GM18858 (cell line): ENCODE results near the gene AGBL4.

ENCODE experiments used
- ATAC-seq: cut with Tn5 transposase; IDR thresholded peaks from one replicate; pipeline ENCODE4 v1.9.1; 2021; ENCODE audit not compliant: unreplicated experiment

The AGBL4 gene

DNA sequence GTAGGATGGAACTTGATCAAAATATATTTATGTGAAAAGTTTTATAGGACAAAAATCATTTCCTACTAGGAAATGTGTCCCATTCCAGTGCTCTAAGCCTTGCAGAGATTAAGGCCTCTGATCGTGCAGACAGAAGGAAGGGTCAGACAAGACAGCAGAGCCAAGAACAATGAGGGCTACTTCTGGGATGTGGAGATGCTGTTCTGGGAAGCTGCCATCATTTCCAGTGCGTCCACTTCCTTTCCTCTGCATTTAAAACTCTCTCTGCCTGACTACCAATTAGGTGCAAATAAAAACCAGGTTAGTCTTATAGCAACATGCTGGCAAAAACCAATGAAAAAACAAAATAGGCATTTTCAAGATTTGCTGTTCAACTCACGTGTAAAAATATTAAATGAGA lies 1283.1 kb downstream of the AGBL4 start:
- ATAC-seq = no peak

DNA sequence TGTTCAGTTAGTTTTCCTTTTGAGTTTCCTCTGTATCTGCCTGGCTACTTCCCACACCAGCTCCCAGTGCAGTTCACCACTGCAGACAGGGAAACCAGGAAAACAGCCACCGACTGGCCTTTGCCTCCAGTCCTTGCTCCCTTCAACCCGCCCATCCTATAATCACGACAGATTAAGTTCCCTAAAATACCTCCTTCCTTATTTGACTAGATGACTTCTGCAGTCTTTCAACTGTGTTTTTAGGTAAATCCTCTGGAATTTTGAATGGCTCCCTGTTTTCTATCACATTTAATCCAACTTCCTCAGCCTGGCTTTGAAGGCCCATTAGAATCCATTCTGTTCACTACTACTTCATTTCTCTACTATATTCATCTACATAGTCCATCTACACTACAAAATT lies 1284.7 kb downstream of the AGBL4 start:
- no peak for ATAC-seq

DNA sequence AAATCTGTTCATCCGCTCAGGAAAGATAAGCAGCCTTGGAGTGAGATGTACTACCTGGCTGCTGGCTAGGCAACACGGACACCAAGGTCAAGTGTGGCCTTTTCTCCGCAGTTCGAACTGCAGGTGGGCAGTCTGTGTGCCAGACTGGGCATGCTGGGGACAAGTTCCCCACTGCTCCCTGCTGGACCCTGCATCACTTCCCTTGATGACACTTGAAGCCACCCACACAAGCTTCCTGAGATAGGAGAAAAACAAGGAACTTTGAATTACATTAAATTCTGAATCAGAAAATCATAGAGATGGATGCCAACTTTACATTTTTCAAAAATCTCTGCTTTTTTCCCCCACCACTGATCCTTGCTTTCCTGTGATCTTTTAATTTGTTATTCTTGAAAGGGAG lies 1285.4 kb downstream of the AGBL4 start:
- no peak for ATAC-seq

DNA sequence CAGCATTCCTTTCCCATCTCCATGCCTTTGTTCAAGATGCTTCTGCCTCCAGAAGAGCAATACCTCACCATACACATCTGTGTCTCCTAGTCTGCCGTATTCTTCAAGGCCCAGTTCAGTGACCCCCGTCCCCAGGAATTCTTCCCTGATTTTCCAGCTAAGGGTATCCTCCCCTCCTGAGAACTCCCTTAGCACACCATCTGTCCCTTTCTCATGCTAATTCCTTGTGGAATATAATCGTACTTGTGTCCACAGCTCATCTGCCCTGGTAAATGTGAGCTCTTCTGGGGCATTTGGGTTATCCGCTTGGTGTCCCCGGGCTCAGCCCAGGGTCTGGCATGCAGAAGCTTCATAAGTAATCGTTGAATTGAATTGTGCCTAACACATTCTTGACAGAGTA lies 1288.0 kb downstream of the AGBL4 start:
- no peak for ATAC-seq

DNA sequence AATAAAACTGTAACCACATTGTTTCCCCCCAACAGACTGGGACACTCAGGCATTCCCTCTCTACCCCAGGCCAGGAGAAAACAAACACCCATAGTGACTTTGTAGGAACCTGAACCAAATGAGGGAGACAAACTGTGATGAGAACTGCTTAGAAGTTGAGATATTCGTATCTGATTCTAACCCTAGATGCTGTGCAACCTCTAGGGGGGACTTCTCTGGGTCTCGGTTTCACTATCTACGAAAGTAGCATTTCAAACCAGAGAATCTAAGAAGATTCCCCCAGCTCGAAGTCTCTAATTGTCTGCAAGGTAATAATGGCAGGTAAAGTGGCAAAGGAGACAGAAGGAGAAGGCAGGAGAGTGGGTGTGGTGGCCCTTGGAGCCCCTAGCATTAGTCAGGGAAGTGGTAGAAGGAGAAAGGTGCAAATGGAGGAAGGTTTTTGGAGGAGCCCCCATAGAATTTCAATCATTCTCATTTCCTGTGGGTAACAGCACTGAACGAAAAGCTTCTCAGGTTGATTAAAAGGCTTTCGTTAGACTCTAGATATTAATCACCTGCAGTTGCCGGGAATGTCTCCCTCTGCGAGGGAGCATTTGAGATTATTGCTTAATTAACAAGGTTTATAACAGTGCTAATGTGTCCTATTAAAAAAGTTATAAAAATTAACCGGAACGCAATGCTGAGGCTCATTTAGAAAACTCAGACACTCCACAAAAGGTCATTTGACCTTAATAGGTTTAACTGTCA lies 1293.4 kb downstream of the AGBL4 start:
- ATAC-seq = peak; percentile 58

DNA sequence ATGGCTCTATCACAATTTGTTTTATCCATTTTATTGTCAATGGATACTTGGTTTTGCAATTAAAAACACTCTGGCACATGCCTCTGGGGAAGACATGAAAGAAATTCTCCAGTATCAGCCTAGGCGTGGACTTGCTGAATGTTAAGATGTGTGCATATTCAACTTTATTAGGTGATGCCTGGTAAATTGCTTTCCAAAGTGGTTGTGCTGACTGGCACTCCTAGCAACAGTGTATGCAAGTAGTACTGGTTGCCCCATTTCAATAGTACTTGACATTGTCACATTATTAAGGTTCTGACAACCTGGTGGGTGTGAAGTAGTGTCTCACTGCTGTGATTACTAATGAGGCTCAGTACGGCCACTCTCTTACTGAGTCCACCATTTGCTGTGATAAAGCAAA lies 1295.2 kb downstream of the AGBL4 start:
- ATAC-seq = no peak

DNA sequence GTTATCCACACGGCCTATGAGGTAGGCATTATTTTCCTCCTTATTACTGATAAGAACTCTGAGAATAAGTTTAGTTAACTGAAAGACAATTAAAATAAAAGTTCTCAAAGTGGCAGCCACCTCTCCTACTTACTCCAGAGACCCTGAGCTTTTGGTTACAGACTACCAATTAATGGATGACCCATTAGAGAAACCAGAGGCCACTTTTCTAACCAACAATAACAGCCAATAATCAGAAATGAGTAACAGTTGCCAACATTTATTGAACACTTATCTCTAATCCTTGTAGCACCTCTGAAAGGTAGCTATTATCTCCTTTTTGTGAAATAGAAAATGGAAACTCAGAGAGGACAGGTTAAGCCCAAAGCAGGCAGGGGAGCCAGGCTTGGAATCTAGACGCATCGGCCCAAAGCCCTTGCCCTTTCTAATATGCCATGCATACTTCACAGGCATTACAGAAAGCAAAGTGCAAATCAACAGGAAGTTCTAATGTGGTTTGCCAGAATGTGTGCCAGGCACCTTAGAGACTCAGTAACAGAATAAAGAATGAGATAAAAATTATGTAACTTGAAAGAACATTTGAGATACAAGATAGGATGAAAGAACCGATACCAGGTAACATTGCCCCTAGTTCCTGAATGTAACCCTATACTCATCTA lies 1297.1 kb downstream of the AGBL4 start:
- ATAC-seq = no peak

DNA sequence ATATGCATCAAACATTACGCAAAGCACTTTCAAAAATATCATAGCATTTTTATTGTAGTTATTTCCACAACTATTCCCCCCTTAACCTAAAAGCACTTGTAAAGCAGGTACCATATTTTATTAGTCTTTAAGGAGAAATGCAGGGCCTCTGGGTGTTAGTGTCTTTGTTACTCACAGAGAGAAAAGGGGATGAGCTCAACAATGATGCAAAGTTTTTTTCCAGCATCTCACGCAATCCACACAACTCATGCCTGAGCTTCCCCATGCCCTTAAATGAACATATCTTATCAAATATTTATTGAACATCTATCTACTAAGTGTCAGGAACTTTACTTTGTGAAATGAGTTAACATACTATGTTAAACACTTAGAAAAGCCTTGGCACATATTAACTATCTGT lies 1297.6 kb downstream of the AGBL4 start:
- no peak for ATAC-seq

DNA sequence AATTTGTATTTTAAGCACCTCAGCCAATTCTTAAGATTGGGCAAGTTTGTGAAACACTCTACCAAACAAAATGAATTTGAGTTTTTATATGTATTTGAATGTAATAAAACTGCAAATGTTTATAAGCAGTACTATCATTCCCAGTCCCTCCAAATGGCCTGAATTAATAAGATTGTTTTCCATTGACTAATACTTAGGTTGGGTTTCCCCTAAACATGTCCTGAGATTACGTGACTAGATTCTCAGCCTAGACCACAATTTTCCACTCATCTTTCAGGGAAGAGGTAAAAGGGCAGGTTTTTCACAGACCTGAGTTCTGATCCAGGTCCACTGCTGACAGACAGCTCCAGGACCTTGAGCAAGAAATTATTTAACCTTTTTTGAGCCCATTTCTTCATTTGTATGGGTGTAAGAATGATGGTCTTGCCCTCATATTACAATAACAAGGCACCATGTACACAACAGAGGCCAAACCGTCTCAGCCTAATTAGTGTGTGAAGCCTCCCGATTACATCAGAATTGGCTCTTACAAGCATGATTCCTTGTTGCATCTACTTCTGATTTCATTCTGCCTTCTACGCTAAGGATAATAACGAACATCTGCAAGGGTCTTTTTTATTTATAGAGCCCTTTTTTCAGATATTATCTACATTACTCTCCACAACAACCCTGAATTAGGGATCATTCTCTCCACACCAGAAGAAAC lies 1298.3 kb downstream of the AGBL4 start:
- no peak for ATAC-seq

DNA sequence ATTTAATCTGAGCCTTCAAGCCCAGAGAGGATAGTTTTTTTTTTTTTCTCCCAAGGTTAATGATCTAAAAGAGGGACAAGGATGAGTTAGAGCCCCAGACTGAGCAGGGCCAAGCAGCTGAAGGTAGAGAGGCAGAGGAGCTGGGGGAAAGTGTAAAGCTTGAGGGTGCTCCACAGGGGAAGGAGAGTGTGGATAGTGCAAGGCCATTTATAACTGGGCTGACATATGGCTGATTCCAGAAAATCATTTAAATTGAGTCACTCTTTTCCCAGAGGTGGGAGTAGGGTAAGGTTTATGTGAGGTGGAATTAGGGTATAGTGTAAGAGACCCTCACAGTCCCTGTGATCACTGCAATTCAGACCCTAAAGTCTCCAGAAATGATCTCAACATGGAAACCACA lies 1302.8 kb downstream of the AGBL4 start:
- ATAC-seq = no peak

DNA sequence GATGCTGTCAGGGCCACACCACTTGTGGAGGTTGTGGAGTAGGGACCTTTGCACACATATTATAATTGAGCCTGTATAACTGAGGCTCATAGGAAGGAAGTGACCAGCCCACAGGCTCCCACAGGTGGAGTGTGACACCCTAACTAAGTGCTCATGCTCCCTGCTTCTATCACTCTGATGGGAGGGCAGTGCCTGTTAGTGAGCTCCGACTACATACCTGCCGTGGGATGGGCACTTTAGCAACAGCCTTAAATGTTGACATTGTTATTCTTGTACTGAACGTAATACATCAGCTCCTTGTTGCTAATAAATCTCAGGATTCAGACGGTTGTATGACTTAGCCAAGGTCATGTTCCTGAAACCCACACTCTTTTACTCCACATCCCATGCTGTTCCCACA lies 1305.0 kb downstream of the AGBL4 start:
- ATAC-seq = no peak

DNA sequence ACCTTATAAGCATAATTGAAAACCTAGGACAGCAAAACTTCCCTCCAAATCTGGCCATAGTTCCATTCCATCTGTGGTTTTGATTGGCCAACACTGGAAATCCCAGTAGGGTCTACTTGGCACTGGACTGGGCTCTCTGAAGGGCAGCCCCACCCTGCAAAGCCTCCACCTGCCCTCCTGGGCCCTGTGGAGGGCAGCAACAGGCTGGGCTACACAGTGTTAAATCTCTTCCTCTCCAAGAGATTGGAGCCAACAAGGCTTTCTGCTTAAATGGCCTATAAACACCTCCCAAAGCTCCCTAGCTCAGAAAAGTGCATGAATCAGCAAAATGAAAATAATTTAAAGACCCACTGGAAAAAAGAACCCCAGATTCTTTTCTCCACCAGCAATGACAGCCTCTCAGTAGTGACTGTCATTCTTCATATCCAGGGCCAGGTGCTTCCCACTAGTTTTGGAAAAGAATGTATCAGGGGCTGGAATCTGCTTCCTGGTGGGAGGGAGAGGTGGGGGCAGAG lies 1305.6 kb downstream of the AGBL4 start:
- no peak for ATAC-seq

DNA sequence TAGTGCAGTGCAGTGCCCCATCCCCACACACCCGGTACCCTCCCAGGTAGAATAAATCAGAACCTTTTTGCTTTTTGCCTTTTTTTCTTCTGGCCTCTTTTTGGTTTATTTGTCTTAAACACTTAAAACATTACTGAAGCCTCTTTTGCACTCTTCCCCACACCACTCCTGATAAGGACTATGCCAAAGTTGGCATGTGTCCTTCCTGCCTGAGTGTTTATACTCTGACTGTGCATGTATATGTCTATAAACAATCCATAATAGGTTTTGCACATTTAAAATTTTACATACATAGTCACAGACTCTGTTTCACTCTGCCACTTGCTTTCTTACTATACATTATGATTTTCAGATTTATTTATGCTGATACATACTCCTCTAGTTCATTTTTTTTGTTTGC lies 1306.7 kb downstream of the AGBL4 start:
- no peak for ATAC-seq

DNA sequence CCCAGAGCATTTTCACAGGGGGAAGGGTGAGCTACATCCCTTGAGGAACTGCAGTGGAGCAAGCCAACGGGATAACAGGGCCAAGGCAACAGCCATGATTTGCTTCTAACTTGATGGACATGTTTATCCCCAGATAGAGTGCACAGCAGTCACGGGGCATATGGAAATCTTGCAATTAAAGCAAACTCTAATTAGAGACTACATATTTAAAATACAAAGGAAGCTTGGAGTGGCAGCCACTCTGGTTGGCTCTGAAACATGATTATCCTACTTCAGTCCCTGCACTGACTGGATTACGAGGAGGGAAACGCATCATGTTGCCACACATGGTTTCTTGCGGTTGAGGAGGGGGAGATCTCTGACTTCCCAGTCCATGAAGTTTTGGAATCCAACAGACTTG lies 1307.8 kb downstream of the AGBL4 start:
- ATAC-seq = no peak

DNA sequence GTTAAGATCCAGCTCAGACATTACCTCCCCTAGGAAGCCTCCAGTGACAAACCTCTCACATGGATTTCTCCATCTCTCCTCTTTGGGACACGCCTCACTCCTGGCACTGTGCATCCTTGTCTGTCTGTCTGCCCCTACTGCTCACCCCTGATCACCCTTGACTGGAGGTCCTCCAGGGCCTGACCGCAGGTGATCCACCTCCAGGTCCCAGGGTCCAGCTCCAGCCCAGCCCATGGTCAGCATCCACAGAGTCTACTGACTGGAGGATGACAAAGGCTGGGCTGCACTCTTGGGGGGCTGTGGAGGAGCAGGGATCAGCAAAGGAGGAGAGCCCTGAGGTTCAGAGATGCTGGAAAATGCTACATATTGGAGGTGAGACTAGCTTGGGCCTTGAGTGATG lies 1312.8 kb downstream of the AGBL4 start:
- no peak for ATAC-seq

DNA sequence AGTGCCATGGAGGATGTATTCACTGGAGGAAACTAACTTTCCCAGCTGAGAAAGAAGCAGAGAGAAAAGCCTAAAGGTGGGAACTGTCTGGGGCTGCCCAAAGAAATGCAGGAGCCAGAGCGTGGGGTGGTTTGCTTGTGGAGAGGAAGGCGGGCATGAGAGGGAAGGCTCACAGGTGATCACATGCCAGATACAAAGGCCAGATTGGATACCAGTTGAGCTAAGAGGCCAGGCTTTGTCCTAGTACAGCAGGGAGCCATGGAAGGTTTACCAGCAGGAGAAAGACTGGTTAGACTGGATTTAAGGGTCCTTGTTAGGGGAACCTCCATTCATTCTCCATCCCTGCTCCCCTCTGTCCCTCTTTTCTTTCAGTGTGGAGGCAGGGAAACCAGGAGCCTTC lies 1313.4 kb downstream of the AGBL4 start:
- ATAC-seq = no peak

DNA sequence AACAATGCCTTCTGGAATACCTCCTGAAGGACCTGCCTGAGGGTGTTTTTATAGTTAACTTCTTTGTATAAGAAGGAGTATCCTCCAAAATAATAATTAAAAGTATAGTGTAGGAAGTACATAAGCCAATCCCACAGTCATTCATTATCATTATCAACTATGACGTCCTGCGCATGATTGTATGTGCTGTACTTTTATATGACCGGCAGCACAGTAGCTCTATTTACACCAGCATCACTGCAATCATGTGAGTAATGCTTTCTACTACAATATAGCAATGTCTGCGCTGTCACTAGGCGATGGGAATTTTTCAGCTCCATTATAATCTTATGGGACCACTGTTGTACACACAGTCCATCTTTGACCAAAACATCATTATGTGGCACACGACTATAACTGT lies 1319.0 kb downstream of the AGBL4 start:
- no peak for ATAC-seq

DNA sequence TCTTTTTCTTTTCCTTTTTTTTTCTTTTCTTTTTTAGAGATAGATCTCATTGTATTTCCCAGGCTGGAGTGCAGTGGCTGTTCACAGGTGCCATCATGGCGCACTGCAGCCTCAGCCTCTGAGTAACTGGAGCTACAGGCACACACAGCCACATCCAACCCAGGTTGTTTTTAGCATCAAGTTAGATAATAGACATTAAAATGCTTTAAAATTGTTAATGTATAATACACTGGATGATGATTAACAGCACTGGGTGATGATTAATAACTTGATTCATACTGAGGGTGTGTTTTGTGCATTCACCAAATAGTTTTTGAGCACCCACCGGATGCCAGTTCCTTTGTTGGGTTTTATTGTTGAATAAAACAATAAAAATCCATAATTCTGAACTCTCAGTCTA lies 1322.3 kb downstream of the AGBL4 start:
- no peak for ATAC-seq

DNA sequence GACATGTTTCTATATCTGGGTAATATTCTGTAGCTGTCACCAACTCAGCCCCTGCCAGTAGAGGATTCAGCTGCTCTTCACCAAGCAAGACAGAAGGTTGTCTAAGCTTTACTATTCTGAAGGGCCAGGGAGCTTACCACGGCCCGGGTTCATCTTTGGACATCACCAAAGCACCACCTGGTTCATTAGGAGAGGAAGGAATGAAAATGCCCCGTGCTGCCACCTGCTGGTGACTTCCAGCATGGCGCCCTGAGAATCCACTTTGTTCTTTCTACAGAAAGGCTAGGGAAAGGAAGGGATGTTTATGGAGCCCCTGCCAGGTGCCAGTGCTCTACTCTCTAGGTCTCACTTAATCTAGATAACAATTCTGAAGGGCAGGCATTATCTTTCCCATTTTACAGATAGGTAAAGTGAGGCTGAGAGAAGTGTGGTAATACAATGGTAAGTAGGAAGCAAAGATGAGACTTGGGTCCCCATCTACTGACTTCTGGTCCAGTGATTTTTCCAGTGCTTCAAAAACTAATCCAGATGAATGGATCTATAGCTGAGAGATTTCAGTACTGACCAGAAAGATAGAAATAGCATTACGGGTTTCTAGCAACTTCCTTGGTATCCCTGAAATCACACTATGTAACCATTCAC lies 1326.6 kb downstream of the AGBL4 start:
- no peak for ATAC-seq

DNA sequence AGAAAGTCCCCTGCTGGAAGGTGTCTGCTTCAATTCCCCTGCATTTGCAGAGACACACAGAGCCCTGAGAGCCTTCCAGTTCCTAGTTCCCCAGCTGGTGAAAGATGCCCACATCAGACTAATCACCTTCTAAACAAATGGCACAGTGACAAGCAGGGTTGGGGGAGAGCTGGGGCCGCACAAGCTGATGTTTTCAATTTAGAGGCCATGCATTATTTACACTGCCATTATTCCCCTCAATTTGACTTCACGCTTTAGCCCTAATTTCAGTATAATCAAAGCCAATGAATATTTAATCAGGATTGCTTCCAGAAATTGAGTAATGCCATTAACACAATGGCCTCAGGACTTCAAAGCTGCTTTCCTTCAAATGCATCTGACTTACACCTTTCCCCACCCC lies 1328.6 kb downstream of the AGBL4 start:
- ATAC-seq = no peak

DNA sequence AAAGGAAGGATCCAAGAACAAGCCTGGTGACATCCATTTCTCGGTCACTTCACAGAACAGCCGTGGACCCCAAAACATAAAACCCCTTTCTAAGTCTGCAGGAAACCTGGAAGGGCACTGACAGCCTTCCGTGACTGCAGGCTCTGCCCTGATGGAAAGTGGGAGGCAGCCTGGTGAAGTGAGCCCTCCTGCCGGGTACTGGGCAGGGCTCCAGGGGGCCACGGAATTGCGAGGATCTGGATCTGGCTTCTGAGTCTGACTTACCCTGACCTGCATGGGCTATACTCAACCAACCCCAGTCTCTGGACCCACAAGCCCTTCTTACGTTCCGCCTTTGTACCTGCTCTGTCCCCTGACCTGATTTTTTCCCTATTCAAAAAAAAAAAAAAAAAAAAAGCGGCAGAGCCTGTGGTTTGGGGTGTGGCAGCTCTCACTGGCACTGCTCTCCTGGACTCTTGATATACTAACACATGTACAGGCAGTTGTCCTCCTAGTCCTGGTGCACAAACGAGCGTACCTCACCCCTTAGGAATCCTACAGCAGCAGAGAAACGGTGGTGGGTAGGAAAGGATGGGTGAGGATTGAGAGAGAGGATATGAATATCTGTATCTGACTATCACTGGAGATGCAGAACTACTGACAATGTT lies 1330.0 kb downstream of the AGBL4 start:
- no peak for ATAC-seq
